HG02973 (cell line): ENCODE results near the gene TSFM.

Experiments
- ATAC-seq: cut with Tn5 transposase; IDR thresholded peaks from one replicate; pipeline ENCODE4 v1.9.1; 2021; ENCODE audit warnings: moderate library complexity; ENCODE audit not compliant: unreplicated experiment

Gene TSFM

GRCh38 chr12:57832966-57833365 lies 50.4 kb downstream of the TSFM start:
- no peak for ATAC-seq

DNA sequence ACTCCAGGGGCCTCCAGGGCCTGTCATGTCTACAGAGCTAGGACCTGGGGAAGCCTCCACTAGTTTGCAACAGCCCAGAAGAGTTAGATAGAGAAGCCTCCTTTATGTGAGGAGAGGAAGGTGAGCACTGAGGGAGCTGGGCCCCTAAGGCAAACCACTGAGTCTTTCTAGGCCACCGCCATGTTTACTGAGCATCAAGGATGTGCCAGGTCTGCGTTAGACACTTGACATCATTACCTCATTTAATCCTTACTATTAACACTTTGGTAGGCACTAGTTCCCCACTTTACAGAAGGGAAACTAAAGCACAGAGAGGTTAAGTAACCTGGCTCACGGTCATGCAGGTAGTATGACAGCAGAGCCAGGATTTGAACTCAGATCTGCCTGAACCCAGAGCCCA lies 51.1 kb downstream of the TSFM start:
- ATAC-seq, result no peak

- ATAC-seq, result no peak
These were observed 51.7 kb downstream of the TSFM start for GRCh38 chr12:57834086-57834876.

- ATAC-seq, result no peak
These were observed 53.0 kb downstream of the TSFM start for GRCh38 chr12:57835366-57836288.

GRCh38 chr12:57836442-57837375 lies 54.1 kb downstream of the TSFM start:
- ATAC-seq, result no peak

GRCh38 chr12:57837864-57838562 lies 55.4 kb downstream of the TSFM start:
- ATAC-seq, result no peak

DNA sequence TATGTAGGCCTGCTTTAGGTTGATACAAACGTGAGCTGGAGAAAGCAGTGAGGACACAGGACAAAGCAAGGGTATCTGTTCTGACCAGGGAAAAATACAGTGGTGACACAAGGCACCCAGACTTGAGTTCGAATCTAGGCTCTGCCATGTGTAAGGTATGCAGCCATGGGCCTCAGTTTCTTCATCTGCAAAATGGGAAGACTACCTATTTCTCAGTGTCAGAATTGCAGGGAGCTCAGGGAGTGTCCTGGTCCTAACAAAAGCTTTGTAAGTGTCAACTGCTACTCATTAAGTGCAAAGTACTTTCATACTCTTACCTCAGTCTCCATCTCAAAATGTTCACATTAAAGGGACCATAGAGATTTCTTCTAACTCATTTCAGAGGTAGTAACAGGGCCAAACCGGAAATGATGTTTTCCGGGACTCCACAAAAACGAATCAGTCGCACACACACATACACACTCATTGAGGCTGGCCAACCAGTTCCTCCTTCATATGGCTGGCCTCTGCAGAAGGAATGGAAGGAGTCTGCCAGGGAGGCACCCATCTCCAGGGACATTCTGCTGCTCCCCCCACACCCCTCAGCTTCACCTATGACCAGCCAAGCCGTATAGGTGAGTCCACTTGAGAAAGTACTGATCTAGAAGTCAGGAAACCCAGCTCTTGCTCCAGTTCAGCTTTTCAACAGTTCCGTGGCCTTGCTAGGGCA lies 56.2 kb downstream of the TSFM start:
- peak; percentile 26 for ATAC-seq

- ATAC-seq, result no peak
These were observed 57.4 kb downstream of the TSFM start for GRCh38 chr12:57839996-57840395.

DNA sequence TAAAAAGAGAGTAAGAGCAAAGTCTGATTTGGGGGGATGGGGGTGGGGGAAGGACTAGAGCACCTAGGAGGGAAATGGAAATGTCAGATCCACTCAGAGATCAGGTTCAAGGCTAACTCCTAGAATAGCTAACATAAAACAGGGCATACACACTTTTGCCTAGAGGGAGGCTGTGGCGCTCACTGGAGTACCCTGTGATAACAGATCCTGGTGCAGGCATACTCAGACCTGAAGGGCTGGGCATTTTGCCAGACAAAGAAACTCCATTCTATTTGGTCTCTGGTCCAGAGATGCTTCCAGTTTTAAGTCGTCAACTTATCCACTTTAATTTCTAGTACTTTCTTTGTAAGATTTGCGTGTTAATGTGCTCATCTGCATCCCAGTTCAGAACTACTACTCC lies 58.1 kb downstream of the TSFM start:
- ATAC-seq, result no peak

- no peak for ATAC-seq
These were observed 58.9 kb downstream of the TSFM start for GRCh38 chr12:57841445-57841844.

GRCh38 chr12:57842342-57843294 lies 60.0 kb downstream of the TSFM start:
- ATAC-seq, result no peak

GRCh38 chr12:57844709-57845477 lies 62.3 kb downstream of the TSFM start:
- peak; percentile 16 for ATAC-seq

DNA sequence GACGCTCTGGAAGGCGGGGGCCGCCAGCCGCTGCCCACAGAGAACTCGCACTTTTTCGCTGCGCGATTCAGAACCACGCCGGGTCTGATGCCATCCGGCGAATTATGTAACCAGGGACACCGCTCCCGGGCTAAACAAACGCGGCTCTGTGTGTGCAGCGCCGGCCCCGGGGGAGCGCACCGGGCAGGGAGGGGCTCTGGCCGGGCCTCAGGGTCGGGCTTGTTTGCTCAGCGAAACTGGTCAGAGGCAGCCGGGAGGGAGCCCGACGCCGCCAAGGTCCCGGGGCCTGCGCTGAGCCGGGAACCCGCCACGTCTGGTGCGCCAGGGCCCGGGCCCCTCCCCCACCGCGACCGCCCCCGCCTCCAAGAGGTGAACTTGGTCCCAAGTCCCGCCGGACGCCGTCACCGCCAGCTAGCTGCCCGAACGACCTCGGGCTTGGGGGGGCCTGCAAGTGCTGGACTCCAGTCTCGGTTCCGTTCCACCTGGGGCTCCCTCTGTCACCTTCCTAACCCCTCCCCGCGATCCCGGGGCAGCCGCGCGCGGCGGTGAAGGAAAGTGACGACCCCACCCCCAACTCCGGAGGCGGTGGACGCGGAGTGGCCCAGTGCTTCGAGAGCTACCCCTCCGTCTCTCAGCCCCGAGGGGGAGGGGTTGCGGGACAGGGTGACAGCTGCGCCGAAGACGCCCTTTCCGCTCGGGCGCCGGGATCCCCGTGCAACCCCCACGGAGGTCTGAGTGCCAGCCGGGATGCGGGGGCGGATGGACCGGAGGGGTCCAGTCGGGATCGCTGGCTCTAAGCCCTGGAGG lies 63.1 kb downstream of the TSFM start:
- peak; percentile 32 for ATAC-seq

DNA sequence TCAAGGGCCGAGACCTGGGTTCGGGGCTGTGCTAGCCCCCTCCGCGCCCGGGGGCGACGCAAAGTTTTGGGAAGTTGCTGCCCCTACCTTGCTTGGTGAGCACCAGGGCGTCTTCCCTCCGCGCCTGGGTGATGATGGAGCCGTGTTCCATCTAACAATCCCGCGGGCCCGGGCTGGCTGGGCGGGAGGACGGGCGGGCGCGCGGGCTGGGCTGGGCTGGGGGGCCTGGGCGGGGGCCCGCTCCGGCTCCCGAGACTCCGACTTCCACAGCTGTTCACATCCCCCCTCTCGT lies 63.6 kb downstream of the TSFM start:
- peak; percentile 5 for ATAC-seq

GRCh38 chr12:57846577-57847319 lies 64.2 kb downstream of the TSFM start, which contains the start of gene CTDSP2:
Gene CTDSP2 (minus strand): TSS chr12:57846729. CDS start chr12:57846435, 294 bp downstream.
- peak; percentile 27 for ATAC-seq
